CD8-positive, alpha-beta memory T cell (primary cell): ENCODE measurements around the gene CHST11. TPM values are rescaled to one million over a fixed set of nuclear protein-coding genes. Genes with fewer than 3 reads are reported as not detected.

ENCODE experiments used
- CTCF ChIA-PET: fragments of 350-600 bp; sonication (Branson Sonifier 250); formaldehyde crosslinking; loops from one replicate; lab custom pipeline; 2021; ENCODE audit warnings: antibody characterized with exemption; lab: Charles Lee
- POLR2A ChIA-PET: fragments of 350-600 bp; sonication (Branson Sonifier 250); formaldehyde crosslinking; loops from one replicate; lab custom pipeline; 2021; ENCODE audit warnings: antibody characterized with exemption; lab: Charles Lee
- DNase-seq, 5 donors: peaks; one replicate each; pipeline versions ENCODE4 v3.0.0 to v3.0.0-alpha.2; 2020 to 2022; ENCODE audit warnings: mixed read lengths in 1 of 5
- H3K27ac ChIP-seq: one replicate; pipeline ENCODE4 v1.7.0; 2013; ENCODE audit warnings: low read depth, mild to moderate bottlenecking, low read length, moderate library complexity
- H3K27me3 ChIP-seq: 2 replicates; pipeline ENCODE4 v1.7.0; 2013; ENCODE audit warnings: low read length, mild to moderate bottlenecking; ENCODE audit not compliant: insufficient read depth, poor library complexity, severe bottlenecking
- H3K36me3 ChIP-seq: 2 replicates; pipeline ENCODE4 v1.7.0; 2013; ENCODE audit warnings: mild to moderate bottlenecking, low read length, moderate library complexity; ENCODE audit not compliant: insufficient read depth
- H3K4me1 ChIP-seq: 2 replicates; pipeline ENCODE4 v1.7.0; 2013; ENCODE audit warnings: mild to moderate bottlenecking, low read length, moderate library complexity; ENCODE audit not compliant: insufficient read depth
- H3K4me3 ChIP-seq: 2 replicates; pipeline ENCODE4 v1.7.0; 2013; ENCODE audit warnings: mild to moderate bottlenecking, low read length
- H3K9me3 ChIP-seq: 2 replicates; pipeline ENCODE4 v1.7.0; 2013; ENCODE audit warnings: mild to moderate bottlenecking, low read length
- H3K27ac Mint-ChIP-seq, 8 donors: one replicate each; pipeline ENCODE4 v1.8.0; 2020 to 2021; ENCODE audit warnings: mixed read lengths in 8 of 8, mild to moderate bottlenecking in 6 of 8, inconsistent platforms in 3 of 8, moderate library complexity in 3 of 8
- H3K27me3 Mint-ChIP-seq, 2 donors: one replicate each; pipeline ENCODE4 v1.8.0; 2020 to 2021; ENCODE audit warnings: mixed read lengths in 2 of 2, mild to moderate bottlenecking in 1 of 2, moderate library complexity in 1 of 2
- H3K36me3 Mint-ChIP-seq, 3 donors: one replicate each; pipeline ENCODE4 v1.8.0; 2020 to 2021; ENCODE audit warnings: mixed read lengths in 3 of 3, inconsistent platforms in 1 of 3, mild to moderate bottlenecking in 1 of 3
- H3K4me1 Mint-ChIP-seq, 3 donors: one replicate each; pipeline ENCODE4 v1.8.0; 2020 to 2021; ENCODE audit warnings: mixed read lengths in 3 of 3, inconsistent platforms in 1 of 3, mild to moderate bottlenecking in 1 of 3
- H3K4me3 Mint-ChIP-seq, 7 donors: one replicate each; pipeline ENCODE4 v1.8.0; 2020 to 2021; ENCODE audit warnings: mixed read lengths in 7 of 7, mild to moderate bottlenecking in 6 of 7, moderate library complexity in 4 of 7, inconsistent platforms in 2 of 7
- H3K9me3 Mint-ChIP-seq, 5 donors: one replicate each; pipeline ENCODE4 v1.8.0; 2020 to 2022; ENCODE audit warnings: mixed read lengths in 5 of 5, mild to moderate bottlenecking in 3 of 5, moderate library complexity in 2 of 5, inconsistent platforms in 1 of 5
- polyA plus RNA-seq: library from polyadenylated mRNA; unstranded; fragments of 300-500 nt; fragmentation: Illumina TruSeq; gene quantifications from one replicate; pipeline ENCODE4 v1.2.3, GENCODE V29; 2021
- total RNA-seq, 2 experiments: library from RNA; stranded (reverse); gene quantifications; one replicate each; pipeline ENCODE4 v1.2.3, GENCODE V29; 2021

CHST11 gene
- total and polyA plus RNA-seq, 3 experiments from 2014 or later, result 47.8 to 76.8 (median 51.5) TPM

GRCh38 chr12:104707794-104708558, 251.2 kb downstream of the CHST11 start:
- no peak for DNase-seq
- Histone ChIP-seq H3K27me3 (no peaks in the 10 kb centered on the region), H3K27ac (no peak overlapping the region), H3K4me1 (no peaks in the 10 kb centered on the region), H3K36me3 (no peaks in the 10 kb centered on the region), H3K4me3 (no peak overlapping the region), H3K9me3 (no peaks in the 10 kb centered on the region)
- H3K9me3 Mint-ChIP-seq, result no peaks in the 10 kb centered on the region
- no peak overlapping the region for H3K4me3 Mint-ChIP-seq
- H3K27me3 Mint-ChIP-seq, result no peaks in the 10 kb centered on the region
- H3K27ac Mint-ChIP-seq, result peak overlapping the region in 7 of 8 donors; percentile 2 to 67 (median 19)
- POLR2A ChIA-PET, result no interaction called here
- CTCF ChIA-PET, result no interaction called here
- peaks cover 0 to 32% (median 3%) of the 10 kb centered on the region in 3 donors for H3K36me3 Mint-ChIP-seq
- H3K4me1 Mint-ChIP-seq, result peaks cover 47 to 79% (median 49%) of the 10 kb centered on the region in 3 donors

- H3K36me3 Mint-ChIP-seq, result peaks cover 0 to 23% (median 0%) of the 10 kb centered on the region in 3 donors
- Histone ChIP-seq H3K36me3 (no peaks in the 10 kb centered on the region), H3K4me1 (no peaks in the 10 kb centered on the region), H3K9me3 (no peaks in the 10 kb centered on the region), H3K27ac (no peak overlapping the region), H3K4me3 (no peak overlapping the region), H3K27me3 (no peaks in the 10 kb centered on the region)
- no peak overlapping the region for H3K4me3 Mint-ChIP-seq
- POLR2A ChIA-PET, result no interaction called here
- DNase-seq, result no peak
- no peaks in the 10 kb centered on the region for H3K27me3 Mint-ChIP-seq
- H3K27ac Mint-ChIP-seq, result peak overlapping the region in 6 of 8 donors; percentile 5 to 91 (median 56)
- H3K9me3 Mint-ChIP-seq, result no peaks in the 10 kb centered on the region
- CTCF ChIA-PET, result interaction anchor here (0.7 kb wide), 1 partner anchor 14 kb away, joined by 3 read pairs; no protein-coding TSS in a partner anchor
- peaks cover 46 to 79% (median 46%) of the 10 kb centered on the region in 3 donors for H3K4me1 Mint-ChIP-seq
Observed at GRCh38 chr12:104708891-104709290, 252.1 kb downstream of the CHST11 start.

- Mint-ChIP-seq H3K27ac (peak overlapping the region in 7 of 8 donors; percentile 4 to 91 (median 47)), H3K4me3 (no peak overlapping the region), H3K27me3 (no peaks in the 10 kb centered on the region), H3K4me1 (peaks cover 54 to 83% (median 56%) of the 10 kb centered on the region in 3 donors), H3K9me3 (no peaks in the 10 kb centered on the region), H3K36me3 (peaks cover 0 to 25% (median 0%) of the 10 kb centered on the region in 3 donors)
- CTCF ChIA-PET, result no interaction called here
- no peaks in the 10 kb centered on the region for H3K9me3 ChIP-seq
- no peak overlapping the region for H3K4me3 ChIP-seq
- no peak overlapping the region for H3K27ac ChIP-seq
- H3K27me3 ChIP-seq, result no peaks in the 10 kb centered on the region
- no peaks in the 10 kb centered on the region for H3K36me3 ChIP-seq
- H3K4me1 ChIP-seq, result no peaks in the 10 kb centered on the region
- POLR2A ChIA-PET, result no interaction called here
- no peak for DNase-seq
Observed at GRCh38 chr12:104709692-104710435, 253.1 kb downstream of the CHST11 start.

GRCh38 chr12:104710940-104711689, 254.4 kb downstream of the CHST11 start:
- Mint-ChIP-seq H3K9me3 (no peaks in the 10 kb centered on the region), H3K4me1 (peaks cover 57 to 84% (median 64%) of the 10 kb centered on the region in 3 donors), H3K27me3 (no peaks in the 10 kb centered on the region), H3K27ac (peak overlapping the region in 6 of 8 donors; percentile 51 to 77 (median 53)), H3K36me3 (peaks cover 0 to 25% (median 0%) of the 10 kb centered on the region in 3 donors), H3K4me3 (no peak overlapping the region)
- Histone ChIP-seq H3K27me3 (no peaks in the 10 kb centered on the region), H3K27ac (no peak overlapping the region), H3K4me3 (no peak overlapping the region), H3K9me3 (no peaks in the 10 kb centered on the region), H3K36me3 (no peaks in the 10 kb centered on the region), H3K4me1 (no peaks in the 10 kb centered on the region)
- CTCF ChIA-PET, result interaction anchor here (1.5 kb wide), 1 partner anchor 9 kb away, joined by 3 read pairs; no protein-coding TSS in a partner anchor
- no peak for DNase-seq
- POLR2A ChIA-PET, result interaction anchor here (0.6 kb wide), 1 partner anchor 332 kb away, joined by 3 read pairs; no protein-coding TSS in a partner anchor

- Histone ChIP-seq H3K27me3 (no peaks in the 10 kb centered on the region), H3K27ac (no peak overlapping the region), H3K4me1 (no peaks in the 10 kb centered on the region), H3K36me3 (no peaks in the 10 kb centered on the region), H3K4me3 (no peak overlapping the region), H3K9me3 (no peaks in the 10 kb centered on the region)
- H3K36me3 Mint-ChIP-seq, result peaks cover 0 to 25% (median 0%) of the 10 kb centered on the region in 3 donors
- CTCF ChIA-PET, result interaction anchor here (1.5 to 1.6 kb wide), 2 partner anchors 8 to 10 kb away, joined by 3 read pairs; no protein-coding TSS in a partner anchor
- no peaks in the 10 kb centered on the region for H3K27me3 Mint-ChIP-seq
- H3K4me1 Mint-ChIP-seq, result peaks cover 51 to 85% (median 67%) of the 10 kb centered on the region in 3 donors
- H3K27ac Mint-ChIP-seq, result peak overlapping the region in 6 of 8 donors; percentile 1 to 69 (median 38)
- no peaks in the 10 kb centered on the region for H3K9me3 Mint-ChIP-seq
- POLR2A ChIA-PET, result no interaction called here
- H3K4me3 Mint-ChIP-seq, result no peak overlapping the region
- DNase-seq, result peak in 1 of 5 donors; percentile 9
Observed at GRCh38 chr12:104712477-104712876, 255.7 kb downstream of the CHST11 start.

- H3K4me3 Mint-ChIP-seq, result peak overlapping the region in 1 of 7 donors; percentile 36
- peaks cover 46 to 81% (median 62%) of the 10 kb centered on the region in 3 donors for H3K4me1 Mint-ChIP-seq
- no peaks in the 10 kb centered on the region for H3K36me3 ChIP-seq
- DNase-seq, result peak in 1 of 5 donors; percentile 27
- no peaks in the 10 kb centered on the region for H3K27me3 Mint-ChIP-seq
- H3K4me3 ChIP-seq, result no peak overlapping the region
- ChIA-PET CTCF (interaction anchor here (1.5 to 1.6 kb wide), 2 partner anchors 7 to 10 kb away, joined by 3 read pairs; no protein-coding TSS in a partner anchor), POLR2A (no interaction called here)
- H3K36me3 Mint-ChIP-seq, result peaks cover 0 to 20% (median 0%) of the 10 kb centered on the region in 3 donors
- no peaks in the 10 kb centered on the region for H3K9me3 ChIP-seq
- H3K27me3 ChIP-seq, result no peaks in the 10 kb centered on the region
- no peaks in the 10 kb centered on the region for H3K4me1 ChIP-seq
- H3K27ac Mint-ChIP-seq, result peak overlapping the region in 7 of 8 donors; percentile 1 to 90 (median 66)
- H3K27ac ChIP-seq, result no peak overlapping the region
- no peaks in the 10 kb centered on the region for H3K9me3 Mint-ChIP-seq
Observed at GRCh38 chr12:104712968-104713367, 256.2 kb downstream of the CHST11 start.

- Mint-ChIP-seq H3K36me3 (peaks cover 0 to 19% (median 0%) of the 10 kb centered on the region in 3 donors), H3K4me3 (peak overlapping the region in 1 of 7 donors; percentile 36), H3K27ac (peak overlapping the region in 7 of 8 donors; percentile 34 to 90 (median 66)), H3K9me3 (no peaks in the 10 kb centered on the region), H3K4me1 (peaks cover 50 to 82% (median 66%) of the 10 kb centered on the region in 3 donors), H3K27me3 (no peaks in the 10 kb centered on the region)
- Histone ChIP-seq H3K27ac (no peak overlapping the region), H3K9me3 (no peaks in the 10 kb centered on the region), H3K36me3 (no peaks in the 10 kb centered on the region), H3K4me1 (no peaks in the 10 kb centered on the region), H3K27me3 (no peaks in the 10 kb centered on the region), H3K4me3 (no peak overlapping the region)
- ChIA-PET CTCF (interaction anchor here (1.6 to 1.8 kb wide), 2 partner anchors 11 to 332 kb away, joined by 3 to 6 read pairs; no protein-coding TSS in a partner anchor), POLR2A (no interaction called here)
- peak in 1 of 5 donors; percentile 13 for DNase-seq
Observed at GRCh38 chr12:104713444-104713843, 256.7 kb downstream of the CHST11 start.
